Esophagus squamous epithelium (tissue), 4 donors: ENCODE results near the gene WDR38.
"Not testable (repeated sequence)": the region's sequence is repeated elsewhere in the genome, so short reads cannot be mapped to it uniquely, and the experiment has no call there.

Experiments used
- POLR2A ChIP-seq, 4 donors: fragments of 450-650 bp; IDR thresholded peaks; one replicate each; pipeline ENCODE4 v1.6.1; 2017; ENCODE audit warnings: antibody characterized with exemption in 4 of 4, mild to moderate bottlenecking in 4 of 4, moderate library complexity in 3 of 4
- TF ChIP-seq, protein P1 (sequence below), 6 experiments: fragments of 450-650 bp in 4 of 6; fragments of 200-600 bp in 2 of 6; sonication (generic) in 2 of 6; IDR thresholded peaks; one replicate each; pipeline ENCODE4 v1.5.1; 2016 to 2019; ENCODE audit warnings: antibody characterized with exemption in 6 of 6, mild to moderate bottlenecking in 4 of 6, moderate library complexity in 4 of 6

DNA sequence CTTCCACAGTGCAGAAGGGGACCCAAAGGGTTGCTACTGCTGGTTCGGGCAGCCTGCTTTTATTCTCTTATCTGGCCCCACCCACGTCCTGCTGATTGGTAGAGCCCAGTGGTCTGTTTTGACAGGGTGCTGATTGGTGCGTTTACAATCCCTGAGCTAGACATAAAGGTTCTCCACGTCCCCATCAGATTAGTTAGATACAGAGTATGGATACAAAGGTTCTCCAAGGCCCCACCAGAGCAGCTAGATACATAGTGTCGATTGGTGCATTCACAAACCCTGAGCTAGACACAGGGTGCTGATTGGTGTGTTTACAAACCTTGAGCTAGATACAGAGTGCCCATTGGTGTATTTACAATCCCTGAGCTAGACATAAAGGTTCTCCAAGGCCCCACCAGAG lies 15.1 kb upstream of the WDR38 start:
- not testable (repeated sequence) for TF ChIP-seq POLR2A (IDR thresholded peaks at IDR 0.05)
- TF ChIP-seq, protein P1, sequence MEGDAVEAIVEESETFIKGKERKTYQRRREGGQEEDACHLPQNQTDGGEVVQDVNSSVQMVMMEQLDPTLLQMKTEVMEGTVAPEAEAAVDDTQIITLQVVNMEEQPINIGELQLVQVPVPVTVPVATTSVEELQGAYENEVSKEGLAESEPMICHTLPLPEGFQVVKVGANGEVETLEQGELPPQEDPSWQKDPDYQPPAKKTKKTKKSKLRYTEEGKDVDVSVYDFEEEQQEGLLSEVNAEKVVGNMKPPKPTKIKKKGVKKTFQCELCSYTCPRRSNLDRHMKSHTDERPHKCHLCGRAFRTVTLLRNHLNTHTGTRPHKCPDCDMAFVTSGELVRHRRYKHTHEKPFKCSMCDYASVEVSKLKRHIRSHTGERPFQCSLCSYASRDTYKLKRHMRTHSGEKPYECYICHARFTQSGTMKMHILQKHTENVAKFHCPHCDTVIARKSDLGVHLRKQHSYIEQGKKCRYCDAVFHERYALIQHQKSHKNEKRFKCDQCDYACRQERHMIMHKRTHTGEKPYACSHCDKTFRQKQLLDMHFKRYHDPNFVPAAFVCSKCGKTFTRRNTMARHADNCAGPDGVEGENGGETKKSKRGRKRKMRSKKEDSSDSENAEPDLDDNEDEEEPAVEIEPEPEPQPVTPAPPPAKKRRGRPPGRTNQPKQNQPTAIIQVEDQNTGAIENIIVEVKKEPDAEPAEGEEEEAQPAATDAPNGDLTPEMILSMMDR (IDR thresholded peaks at IDR 0.05), result not testable (repeated sequence)
